ENCODE results near the gene MT1H. TPM values are rescaled to one million over a fixed set of nuclear protein-coding genes. Genes with fewer than 3 reads are reported as not detected.

Gene MT1H
- polyA plus RNA-seq, 1 donor: 391 TPM

- DNase-seq: no peak
- peak overlapping the region; percentile 79 for H3K4me3 ChIP-seq (ENCODE audit: low read length)
- H3K4me1 ChIP-seq (ENCODE audit: control insufficient read depth, insufficient read depth, low read length): peaks cover 7% of the 10 kb centered on the region
- WGBS (ENCODE audit: insufficient coverage, low lambda C conversion rate): no CpG with 5 or more reads among the region's 7 CpGs
- H3K27me3 ChIP-seq (ENCODE audit: control insufficient read depth, insufficient read depth, low read length): peaks cover 31% of the 10 kb centered on the region
- no peaks in the 10 kb centered on the region for H3K9me3 ChIP-seq (ENCODE audit: control insufficient read depth, low read depth, low read length)
- H3K36me3 ChIP-seq (ENCODE audit: control insufficient read depth, insufficient read depth, low read length): no peaks in the 10 kb centered on the region
- no peak overlapping the region for H3K27ac ChIP-seq (ENCODE audit: low read length)
Observed at GRCh38 chr16:56626685-56627084, 42.9 kb upstream of the MT1H start.

- no peak overlapping the region for H3K4me3 ChIP-seq (ENCODE audit: low read length)
- H3K9me3 ChIP-seq (ENCODE audit: control insufficient read depth, low read depth, low read length): no peaks in the 10 kb centered on the region
- H3K36me3 ChIP-seq (ENCODE audit: control insufficient read depth, insufficient read depth, low read length): no peaks in the 10 kb centered on the region
- DNase-seq: no peak
- WGBS (ENCODE audit: insufficient coverage, low lambda C conversion rate): no CpG with 5 or more reads among the region's 9 CpGs
- peaks cover 51% of the 10 kb centered on the region for H3K27me3 ChIP-seq (ENCODE audit: control insufficient read depth, insufficient read depth, low read length)
- peaks cover 12% of the 10 kb centered on the region for H3K4me1 ChIP-seq (ENCODE audit: control insufficient read depth, insufficient read depth, low read length)
- H3K27ac ChIP-seq (ENCODE audit: low read length): no peak overlapping the region
Observed at GRCh38 chr16:56628486-56629350, 40.9 kb upstream of the MT1H start.

GRCh38 chr16:56629531-56629930 lies 40.1 kb upstream of the MT1H start:
- peaks cover 12% of the 10 kb centered on the region for H3K4me1 ChIP-seq (ENCODE audit: control insufficient read depth, insufficient read depth, low read length)
- H3K4me3 ChIP-seq (ENCODE audit: low read length): no peak overlapping the region
- whole genome bisulfite sequencing (ENCODE audit: insufficient coverage, low lambda C conversion rate): no CpG with 5 or more reads among the region's 3 CpGs
- no peak overlapping the region for H3K27ac ChIP-seq (ENCODE audit: low read length)
- H3K27me3 ChIP-seq (ENCODE audit: control insufficient read depth, insufficient read depth, low read length): peaks cover 60% of the 10 kb centered on the region
- H3K36me3 ChIP-seq (ENCODE audit: control insufficient read depth, insufficient read depth, low read length): no peaks in the 10 kb centered on the region
- no peak for DNase-seq
- H3K9me3 ChIP-seq (ENCODE audit: control insufficient read depth, low read depth, low read length): no peaks in the 10 kb centered on the region

GRCh38 chr16:56630134-56630533 lies 39.5 kb upstream of the MT1H start:
- Histone ChIP-seq H3K4me3 (ENCODE audit: low read length) (no peak overlapping the region), H3K4me1 (ENCODE audit: control insufficient read depth, insufficient read depth, low read length) (peaks cover 18% of the 10 kb centered on the region), H3K36me3 (ENCODE audit: control insufficient read depth, insufficient read depth, low read length) (no peaks in the 10 kb centered on the region), H3K27me3 (ENCODE audit: control insufficient read depth, insufficient read depth, low read length) (peaks cover 64% of the 10 kb centered on the region), H3K9me3 (ENCODE audit: control insufficient read depth, low read depth, low read length) (no peaks in the 10 kb centered on the region), H3K27ac (ENCODE audit: low read length) (no peak overlapping the region)
- no peak for DNase-seq
- no CpG with 5 or more reads among the region's 3 CpGs for WGBS (ENCODE audit: insufficient coverage, low lambda C conversion rate)

- no peak overlapping the region for H3K27ac ChIP-seq (ENCODE audit: low read length)
- no peaks in the 10 kb centered on the region for H3K9me3 ChIP-seq (ENCODE audit: control insufficient read depth, low read depth, low read length)
- H3K36me3 ChIP-seq (ENCODE audit: control insufficient read depth, insufficient read depth, low read length): no peaks in the 10 kb centered on the region
- no CpG with 5 or more reads among the region's 10 CpGs for whole genome bisulfite sequencing (ENCODE audit: insufficient coverage, low lambda C conversion rate)
- no peak overlapping the region for H3K4me3 ChIP-seq (ENCODE audit: low read length)
- H3K4me1 ChIP-seq (ENCODE audit: control insufficient read depth, insufficient read depth, low read length): peaks cover 19% of the 10 kb centered on the region
- H3K27me3 ChIP-seq (ENCODE audit: control insufficient read depth, insufficient read depth, low read length): peaks cover 68% of the 10 kb centered on the region
- DNase-seq: no peak
Observed at GRCh38 chr16:56631197-56631596, 38.4 kb upstream of the MT1H start.

GRCh38 chr16:56631832-56632155 lies 37.8 kb upstream of the MT1H start:
- Histone ChIP-seq H3K36me3 (ENCODE audit: control insufficient read depth, insufficient read depth, low read length) (no peaks in the 10 kb centered on the region), H3K4me3 (ENCODE audit: low read length) (peak overlapping the region; percentile 35), H3K27me3 (ENCODE audit: control insufficient read depth, insufficient read depth, low read length) (peaks cover 70% of the 10 kb centered on the region), H3K9me3 (ENCODE audit: control insufficient read depth, low read depth, low read length) (no peaks in the 10 kb centered on the region), H3K4me1 (ENCODE audit: control insufficient read depth, insufficient read depth, low read length) (peaks cover 15% of the 10 kb centered on the region), H3K27ac (ENCODE audit: low read length) (no peak overlapping the region)
- WGBS (ENCODE audit: insufficient coverage, low lambda C conversion rate): no CpG with 5 or more reads among the region's 14 CpGs
- no peak for DNase-seq

GRCh38 chr16:56632156-56632847 lies 37.3 kb upstream of the MT1H start, which contains the start of gene MT1M:
Gene MT1M (plus strand): TSS chr16:56632659. CDS start chr16:56632732, 73 bp downstream.
- WGBS (ENCODE audit: insufficient coverage, low lambda C conversion rate): no CpG with 5 or more reads among the region's 61 CpGs
- peaks cover 75% of the 10 kb centered on the region for H3K27me3 ChIP-seq (ENCODE audit: control insufficient read depth, insufficient read depth, low read length)
- H3K4me1 ChIP-seq (ENCODE audit: control insufficient read depth, insufficient read depth, low read length): peaks cover 11% of the 10 kb centered on the region

GRCh38 chr16:56632848-56633365 lies 36.7 kb upstream of the MT1H start:
- H3K4me1 ChIP-seq (ENCODE audit: control insufficient read depth, insufficient read depth, low read length): peaks cover 11% of the 10 kb centered on the region
- no peaks in the 10 kb centered on the region for H3K9me3 ChIP-seq (ENCODE audit: control insufficient read depth, low read depth, low read length)
- H3K4me3 ChIP-seq (ENCODE audit: low read length): peak overlapping the region; percentile 35
- no peaks in the 10 kb centered on the region for H3K36me3 ChIP-seq (ENCODE audit: control insufficient read depth, insufficient read depth, low read length)
- no CpG with 5 or more reads among the region's 6 CpGs for WGBS (ENCODE audit: insufficient coverage, low lambda C conversion rate)
- peaks cover 81% of the 10 kb centered on the region for H3K27me3 ChIP-seq (ENCODE audit: control insufficient read depth, insufficient read depth, low read length)
- no peak for DNase-seq
- no peak overlapping the region for H3K27ac ChIP-seq (ENCODE audit: low read length)

More at GRCh38 chr16:56632156-56632847, 37.3 kb upstream of the MT1H start, which contains the start of gene MT1M:
- Histone ChIP-seq H3K4me3 (ENCODE audit: low read length) (peak within 1 kb of the TSS; percentile 35), H3K9me3 (ENCODE audit: control insufficient read depth, low read depth, low read length) (no peaks in the 10 kb centered on the region), H3K27ac (ENCODE audit: low read length) (no peak within 1 kb of the TSS), H3K36me3 (ENCODE audit: control insufficient read depth, insufficient read depth, low read length) (no peaks in the 10 kb centered on the region)
- DNase-seq: peak in 1 of 2 donors; percentile 43

GRCh38 chr16:56633535-56633934 lies 36.1 kb upstream of the MT1H start:
- no peak for DNase-seq
- H3K36me3 ChIP-seq (ENCODE audit: control insufficient read depth, insufficient read depth, low read length): no peaks in the 10 kb centered on the region
- no peak overlapping the region for H3K4me3 ChIP-seq (ENCODE audit: low read length)
- H3K27ac ChIP-seq (ENCODE audit: low read length): no peak overlapping the region
- H3K4me1 ChIP-seq (ENCODE audit: control insufficient read depth, insufficient read depth, low read length): peaks cover 12% of the 10 kb centered on the region
- H3K27me3 ChIP-seq (ENCODE audit: control insufficient read depth, insufficient read depth, low read length): peaks cover 88% of the 10 kb centered on the region
- no CpG with 5 or more reads among the region's 7 CpGs for WGBS (ENCODE audit: insufficient coverage, low lambda C conversion rate)
- no peaks in the 10 kb centered on the region for H3K9me3 ChIP-seq (ENCODE audit: control insufficient read depth, low read depth, low read length)

- Histone ChIP-seq H3K27ac (ENCODE audit: low read length) (no peak overlapping the region), H3K4me3 (ENCODE audit: low read length) (no peak overlapping the region), H3K9me3 (ENCODE audit: control insufficient read depth, low read depth, low read length) (no peaks in the 10 kb centered on the region), H3K36me3 (ENCODE audit: control insufficient read depth, insufficient read depth, low read length) (no peaks in the 10 kb centered on the region), H3K4me1 (ENCODE audit: control insufficient read depth, insufficient read depth, low read length) (peaks cover 15% of the 10 kb centered on the region), H3K27me3 (ENCODE audit: control insufficient read depth, insufficient read depth, low read length) (peaks cover 92% of the 10 kb centered on the region)
- WGBS (ENCODE audit: insufficient coverage, low lambda C conversion rate): no CpG with 5 or more reads among the region's 47 CpGs
- no peak for DNase-seq
Observed at GRCh38 chr16:56634715-56635440, 34.7 kb upstream of the MT1H start.
